ENCODE results near the gene AMPD1. TPM values are rescaled to one million over a fixed set of nuclear protein-coding genes. Genes with fewer than 3 reads are reported as not detected.

Gene AMPD1
- total RNA-seq, 2 experiments from 2014 or later: not detected

DNA sequence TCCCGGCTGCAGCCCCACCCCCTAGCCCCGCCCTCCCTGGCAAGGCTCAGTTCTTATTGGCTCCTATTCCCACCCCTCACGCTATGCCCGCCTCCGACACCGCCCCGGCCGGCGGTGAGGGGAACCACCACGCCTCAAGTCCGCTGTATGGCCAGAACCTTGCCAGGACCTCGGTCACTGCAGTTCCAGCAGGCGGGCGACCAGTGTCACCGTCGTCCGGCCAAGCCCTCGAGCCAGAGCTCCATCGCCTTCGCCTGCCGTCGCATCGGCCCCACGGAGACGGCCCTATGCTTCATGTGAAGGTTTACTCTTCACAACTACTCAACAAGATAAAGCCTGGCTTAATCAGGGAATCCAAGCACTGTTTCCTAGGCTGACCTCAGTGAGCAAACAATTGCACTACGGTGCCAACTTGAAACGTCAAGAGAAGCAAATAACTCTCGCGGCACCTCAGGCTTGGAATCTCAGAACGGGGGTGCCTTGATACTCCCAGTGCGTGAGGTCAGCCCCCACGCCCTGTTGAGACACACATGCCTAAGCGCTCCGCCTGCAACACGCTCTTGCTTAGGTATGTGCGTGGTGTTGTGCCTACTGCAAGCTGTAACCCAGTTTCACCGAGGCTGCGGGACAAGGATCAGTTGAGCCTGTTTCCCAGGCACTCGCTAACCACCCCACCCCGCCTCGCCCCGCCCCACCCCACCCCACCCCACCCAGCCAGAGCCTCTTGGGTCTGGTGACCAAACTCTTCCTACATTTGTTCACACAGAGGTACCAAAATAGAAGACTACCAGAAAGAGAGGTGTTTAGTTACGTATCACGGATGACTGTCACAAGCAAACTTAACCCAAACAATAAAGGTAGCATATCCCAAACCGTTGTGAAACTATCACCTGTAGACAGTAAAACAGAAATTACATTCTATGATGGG lies 25.0 kb downstream of the AMPD1 start:
- Histone ChIP-seq H3K36me3 (ENCODE audit: insufficient read depth, low read length) (no peaks in the 10 kb centered on the region), H3K27ac (ENCODE audit: low read depth in 1 of 2, low read length in 2 of 2) (no peak overlapping the region), H3K9me3 (ENCODE audit: control insufficient read depth in 1 of 2, insufficient read depth in 1 of 2, low read length in 2 of 2) (no peaks in the 10 kb centered on the region), H3K4me1 (ENCODE audit: insufficient read depth, low read length) (peaks cover 14% of the 10 kb centered on the region), H3K27me3 (ENCODE audit: control insufficient read depth in 1 of 2, insufficient read depth in 2 of 2, low read length in 2 of 2) (peaks cover 5 to 8% of the 10 kb centered on the region in 2 experiments), H3K4me3 (ENCODE audit: low read length) (peak overlapping the region; percentile 81)
- Mint-ChIP-seq H3K36me3 (ENCODE audit: low read depth) (peaks cover 4% of the 10 kb centered on the region), H3K27ac (peak overlapping the region; percentile 77), H3K27me3 (peaks cover 28% of the 10 kb centered on the region), H3K9me3 (no peaks in the 10 kb centered on the region), H3K4me3 (peak overlapping the region; percentile 99), H3K4me1 (ENCODE audit: low read depth) (peaks cover 12% of the 10 kb centered on the region)
- ChIA-PET POLR2A (interaction anchor here (0.7 to 2.4 kb wide), 7 partner anchors 10 to 332 kb away, joined by 3 to 10 read pairs (median 3); partner anchors contain the start of genes BCAS2, CSDE1, NRAS and TRIM33), CTCF (no interaction called here)
- peak; percentile 74 to 93 (median 84) for DNase-seq
- TF ChIP-seq CTCF (IDR thresholded peaks at IDR 0.05): no peak
- ATAC-seq (ENCODE audit: poor library complexity): peak; percentile 94
- intact Hi-C loops (cut with DNase I, micrococcal nuclease): loop anchor here (1.0 to 10.0 kb wide), 8 partner anchors 46 to 692 kb away; partner anchors contain the start of genes NRAS (in 2 of the 2), BCAS2 (in 1 of the 2), CSDE1 (in 1 of the 2) and OLFML3 (in 1 of the 2)

DNA sequence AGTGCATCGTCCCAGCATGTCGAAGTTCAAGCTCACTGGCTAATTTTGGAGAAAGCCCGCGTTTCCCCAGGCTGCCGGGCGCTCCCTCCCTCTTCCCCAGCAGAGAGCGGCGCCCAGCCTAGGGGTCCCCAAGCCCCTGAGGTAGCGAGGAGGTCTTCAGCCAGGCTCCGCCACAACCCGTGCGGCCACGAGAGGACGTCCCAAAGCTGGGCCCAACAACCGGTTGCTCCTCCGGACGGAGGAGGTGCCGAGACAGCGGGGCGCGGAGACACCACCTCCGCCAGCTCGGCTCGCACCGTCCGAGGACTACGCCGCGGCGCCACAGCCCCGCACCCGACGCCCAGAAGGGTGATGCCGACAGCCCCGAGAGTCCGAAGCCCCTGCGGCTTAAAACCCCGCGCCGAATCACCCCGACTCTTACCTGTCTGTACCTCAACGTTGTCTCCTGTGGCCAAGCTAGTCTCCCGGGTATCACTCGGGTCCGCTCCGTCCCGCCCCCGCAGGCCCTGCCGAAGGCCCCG lies 25.7 kb downstream of the AMPD1 start, which contains the start of gene DENND2C:
Gene DENND2C, minus strand, starts transcription at position 488 of the 521 bp plus-strand sequence. CDS start 44,065 bp downstream, outside the sequence.
- TF ChIP-seq CTCF (IDR thresholded peaks at IDR 0.05): no peak
- Mint-ChIP-seq H3K27ac (peak within 1 kb of the TSS; percentile 77), H3K36me3 (ENCODE audit: low read depth) (peaks cover 4% of the 10 kb centered on the region), H3K9me3 (no peaks in the 10 kb centered on the region), H3K27me3 (peaks cover 22% of the 10 kb centered on the region), H3K4me1 (ENCODE audit: low read depth) (peaks cover 12% of the 10 kb centered on the region), H3K4me3 (peak within 1 kb of the TSS; percentile 99)
- Histone ChIP-seq H3K36me3 (ENCODE audit: insufficient read depth, low read length) (no peaks in the 10 kb centered on the region), H3K4me3 (ENCODE audit: low read length) (peak within 1 kb of the TSS; percentile 81), H3K27me3 (ENCODE audit: control insufficient read depth in 1 of 2, insufficient read depth in 2 of 2, low read length in 2 of 2) (peaks cover 5 to 6% of the 10 kb centered on the region in 2 experiments), H3K4me1 (ENCODE audit: insufficient read depth, low read length) (peaks cover 14% of the 10 kb centered on the region), H3K9me3 (ENCODE audit: control insufficient read depth in 1 of 2, insufficient read depth in 1 of 2, low read length in 2 of 2) (no peaks in the 10 kb centered on the region), H3K27ac (ENCODE audit: low read depth in 1 of 2, low read length in 2 of 2) (no peak within 1 kb of the TSS)
- intact Hi-C loops (cut with DNase I, micrococcal nuclease): loop anchor here (2.0 to 10.0 kb wide), 7 partner anchors 48 to 691 kb away; partner anchors contain the start of genes BCAS2 (in 1 of the 2), CSDE1 (in 1 of the 2), NRAS (in 1 of the 2) and OLFML3 (in 1 of the 2)
- ChIA-PET CTCF (no interaction called here), POLR2A (interaction anchor here (0.8 to 2.4 kb wide), 7 partner anchors 9 to 158 kb away, joined by 3 to 10 read pairs (median 3); partner anchors contain the start of genes BCAS2, CSDE1, NRAS and SIKE1)
- DNase-seq (no peak), ATAC-seq (ENCODE audit: poor library complexity) (peak; percentile 42)

DNA sequence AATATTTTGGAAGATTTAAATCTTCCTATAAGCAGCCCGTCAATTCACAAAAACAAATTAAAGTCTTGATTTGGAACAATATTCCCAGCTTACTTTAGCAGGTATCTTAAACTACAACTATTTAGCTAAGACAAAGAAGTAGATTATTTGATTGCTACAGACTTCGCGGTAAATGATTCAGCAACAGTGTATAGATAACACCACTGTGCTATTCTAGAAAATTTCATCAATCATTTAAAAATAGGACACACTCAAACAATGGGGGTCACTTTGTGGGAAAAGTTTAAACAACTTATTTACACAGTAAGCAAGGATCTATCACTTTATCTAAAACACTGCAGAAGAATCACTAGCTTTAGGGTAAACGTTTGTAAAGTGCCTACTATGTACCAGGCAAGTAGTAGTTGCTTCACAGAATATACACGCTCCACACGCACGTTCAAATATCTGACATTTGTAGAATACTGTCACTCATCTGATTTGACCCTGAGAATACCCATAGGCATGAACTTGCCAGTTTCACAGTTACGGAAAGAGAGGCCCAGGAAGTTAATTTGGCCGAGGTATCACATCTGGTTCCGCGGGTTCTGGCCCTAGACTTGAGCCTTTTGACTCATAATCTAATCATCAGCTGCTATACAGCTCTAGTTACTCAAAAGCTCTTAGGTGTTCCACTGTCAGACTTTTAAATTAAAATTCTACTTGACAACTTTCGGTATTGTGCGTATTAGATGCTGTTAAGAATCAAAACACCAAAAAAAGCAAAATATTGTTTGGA lies 26.4 kb downstream of the AMPD1 start:
- CTCF ChIA-PET: no interaction called here
- Histone ChIP-seq H3K36me3 (ENCODE audit: insufficient read depth, low read length) (no peaks in the 10 kb centered on the region), H3K27ac (ENCODE audit: low read depth in 1 of 2, low read length in 2 of 2) (no peak overlapping the region), H3K27me3 (ENCODE audit: control insufficient read depth in 1 of 2, insufficient read depth in 2 of 2, low read length in 2 of 2) (peaks cover 0 to 5% of the 10 kb centered on the region in 2 experiments), H3K4me1 (ENCODE audit: insufficient read depth, low read length) (peaks cover 14% of the 10 kb centered on the region), H3K4me3 (ENCODE audit: low read length) (peak overlapping the region; percentile 81), H3K9me3 (ENCODE audit: control insufficient read depth in 1 of 2, insufficient read depth in 1 of 2, low read length in 2 of 2) (no peaks in the 10 kb centered on the region)
- ATAC-seq (ENCODE audit: poor library complexity): no peak
- H3K36me3 Mint-ChIP-seq (ENCODE audit: low read depth): peaks cover 4% of the 10 kb centered on the region
- peaks cover 19% of the 10 kb centered on the region for H3K27me3 Mint-ChIP-seq
- intact Hi-C loops (cut with DNase I, micrococcal nuclease): no loop called here
- DNase-seq: peak in 2 of 14 experiments; percentile 8 to 18
- peaks cover 12% of the 10 kb centered on the region for H3K4me1 Mint-ChIP-seq (ENCODE audit: low read depth)
- TF ChIP-seq CTCF (IDR thresholded peaks at IDR 0.05): no peak
- peak overlapping the region; percentile 99 for H3K4me3 Mint-ChIP-seq
- H3K27ac Mint-ChIP-seq: no peak overlapping the region
- POLR2A ChIA-PET: interaction anchor here (0.8 to 2.4 kb wide), 5 partner anchors 9 to 158 kb away, joined by 3 to 10 read pairs (median 4); partner anchors contain the start of genes BCAS2, NRAS, SIKE1 and TRIM33
- no peaks in the 10 kb centered on the region for H3K9me3 Mint-ChIP-seq
